Smooth muscle cell of the brain vasculature (primary cell): ENCODE measurements around the gene ENPP1.
"Not testable (repeated sequence)": the region's sequence is repeated elsewhere in the genome, so short reads cannot be mapped to it uniquely, and the experiment has no call there.

Experiments used
- DNase-seq: peaks from one replicate; pipeline ENCODE4 v3.0.0-alpha.2; 2012; ENCODE audit warnings: low read depth, low spot score

ENPP1 gene

DNA sequence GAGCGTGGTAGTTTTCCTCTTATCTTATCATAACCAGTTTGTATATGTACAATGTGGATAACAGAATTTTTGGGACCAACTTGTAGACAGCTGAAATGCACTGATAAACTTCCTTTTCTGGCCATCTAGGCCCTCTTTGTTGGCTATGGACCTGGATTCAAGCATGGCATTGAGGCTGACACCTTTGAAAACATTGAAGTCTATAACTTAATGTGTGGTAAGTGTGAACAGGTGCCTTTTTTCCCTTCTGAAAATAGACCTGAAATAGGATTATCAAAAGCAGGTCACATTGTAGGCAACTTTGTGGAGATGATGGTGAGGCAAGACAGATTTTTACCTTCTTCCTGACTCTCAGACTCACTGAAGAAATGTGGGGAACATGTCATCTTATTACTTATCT is 67.8 kb downstream of the ENPP1 start:
- no peak for DNase-seq

DNA sequence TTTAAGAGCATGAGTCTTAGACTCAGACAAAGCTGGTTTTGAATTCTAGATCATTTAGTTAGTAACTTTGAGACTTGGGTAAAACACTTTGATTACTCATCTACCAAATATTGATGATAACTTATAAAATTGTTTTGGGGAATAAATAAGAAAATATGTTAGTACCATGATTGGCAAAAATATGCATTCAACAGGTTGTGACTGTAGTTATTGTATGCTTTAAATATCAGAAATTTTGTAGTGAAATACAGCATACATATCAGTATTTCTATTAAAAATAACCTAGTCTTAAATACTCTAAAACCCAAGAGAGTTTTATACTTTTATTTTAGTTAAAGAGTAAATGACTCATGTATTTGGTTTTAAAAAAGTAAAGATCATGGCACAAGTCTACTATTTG is 68.7 kb downstream of the ENPP1 start:
- no peak for DNase-seq

DNA sequence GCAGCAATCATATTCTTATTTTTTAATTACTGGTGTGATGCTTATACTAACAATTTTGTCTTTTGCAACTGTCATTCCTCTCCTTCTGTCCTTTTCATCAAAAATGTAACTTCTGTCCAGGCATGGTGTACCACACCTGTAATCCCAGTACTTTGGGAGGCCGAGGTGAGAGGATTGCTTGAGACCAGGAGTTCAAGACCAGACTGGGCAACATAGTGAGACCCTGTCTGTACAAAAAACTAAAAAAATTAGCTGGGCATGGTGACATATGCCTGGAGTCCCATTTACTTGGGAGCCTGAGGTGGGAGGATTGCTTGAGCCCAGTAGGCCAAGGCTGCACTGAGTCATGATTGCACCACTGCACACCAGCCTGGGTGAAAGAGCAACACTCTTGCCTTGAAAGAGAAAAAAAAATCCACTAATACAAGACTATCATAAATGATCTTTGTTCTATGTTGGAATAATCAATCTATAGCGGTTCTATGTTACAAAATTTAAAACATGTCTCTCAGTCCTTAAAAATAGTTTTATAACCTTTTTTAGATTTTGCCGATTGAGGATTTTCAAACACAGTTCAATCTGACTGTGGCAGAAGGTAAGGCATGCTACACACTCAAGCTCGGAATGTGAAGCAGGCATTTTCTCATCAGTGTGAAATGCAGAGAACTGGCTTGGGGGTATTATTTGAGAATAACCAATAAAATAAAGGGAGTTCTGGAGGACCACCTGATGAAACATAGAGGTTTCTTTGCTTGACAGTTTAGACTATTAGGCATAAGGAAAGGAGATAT is 70.4 kb downstream of the ENPP1 start:
- DNase-seq = no peak

DNA sequence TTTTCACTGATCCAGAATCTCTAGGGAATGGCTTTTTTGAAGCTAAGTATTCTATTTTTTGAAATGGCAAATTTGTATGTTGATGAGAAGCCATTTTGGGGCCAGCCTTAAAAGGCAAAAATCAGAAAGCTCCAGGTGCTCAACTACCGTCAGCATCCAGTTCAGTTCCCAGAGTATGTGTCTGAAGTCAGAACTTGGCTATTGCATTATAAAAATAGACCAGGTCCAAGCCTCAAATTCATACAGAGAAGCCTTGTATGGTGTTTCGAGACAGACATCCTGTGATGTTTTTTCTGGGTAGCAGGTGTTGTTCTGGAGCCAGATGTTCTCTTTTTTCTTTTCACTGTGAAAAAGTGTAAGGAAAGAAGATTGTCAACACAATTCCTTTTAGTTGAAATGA is 75.2 kb downstream of the ENPP1 start:
- no peak for DNase-seq

DNA sequence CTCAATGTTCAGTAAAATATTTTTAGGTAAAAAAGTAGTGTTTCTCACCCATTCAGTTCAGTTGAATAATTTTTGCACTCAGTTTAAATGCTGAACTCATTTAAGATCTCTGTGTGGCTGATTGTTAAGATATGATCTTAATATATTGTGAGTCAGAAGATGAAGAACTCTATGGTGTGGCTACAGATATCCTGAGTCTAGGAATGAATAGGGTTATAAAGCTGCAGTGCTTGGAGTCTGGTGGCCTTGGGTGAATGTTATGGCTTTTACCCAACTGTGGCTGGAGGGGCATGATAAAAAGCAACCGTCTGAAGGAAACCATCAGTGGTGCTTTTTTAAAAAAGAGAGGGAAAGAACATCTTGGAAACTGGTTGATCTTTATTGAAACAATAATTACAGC is 77.4 kb downstream of the ENPP1 start:
- no peak for DNase-seq

DNA sequence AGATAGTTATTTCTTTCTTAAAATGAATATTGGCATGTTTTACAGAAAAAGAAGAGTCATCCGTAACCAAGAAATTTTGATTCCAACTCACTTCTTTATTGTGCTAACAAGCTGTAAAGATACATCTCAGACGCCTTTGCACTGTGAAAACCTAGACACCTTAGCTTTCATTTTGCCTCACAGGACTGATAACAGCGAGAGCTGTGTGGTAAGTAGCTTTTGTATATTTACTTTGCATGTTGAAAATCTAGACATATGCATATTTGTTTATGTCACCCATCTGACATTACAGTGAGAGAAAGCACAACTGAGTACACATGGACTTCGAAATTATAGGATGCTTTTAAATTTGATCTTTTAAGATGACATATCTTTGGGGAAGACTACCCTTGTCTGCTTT is 78.7 kb downstream of the ENPP1 start:
- DNase-seq = no peak

DNA sequence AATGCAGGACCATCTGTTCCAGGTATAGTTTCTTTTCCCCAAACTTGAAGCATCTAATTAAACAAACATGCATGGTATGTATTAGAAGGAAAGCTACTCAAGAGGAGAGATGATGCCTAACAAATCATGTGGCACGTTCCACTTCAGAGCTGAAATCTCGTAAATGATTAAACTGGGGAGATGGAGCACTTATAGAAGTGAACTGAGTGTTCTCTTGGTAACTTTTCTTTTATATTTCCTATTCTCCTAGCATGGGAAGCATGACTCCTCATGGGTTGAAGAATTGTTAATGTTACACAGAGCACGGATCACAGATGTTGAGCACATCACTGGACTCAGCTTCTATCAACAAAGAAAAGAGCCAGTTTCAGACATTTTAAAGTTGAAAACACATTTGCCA is 82.3 kb downstream of the ENPP1 start:
- no peak for DNase-seq

DNA sequence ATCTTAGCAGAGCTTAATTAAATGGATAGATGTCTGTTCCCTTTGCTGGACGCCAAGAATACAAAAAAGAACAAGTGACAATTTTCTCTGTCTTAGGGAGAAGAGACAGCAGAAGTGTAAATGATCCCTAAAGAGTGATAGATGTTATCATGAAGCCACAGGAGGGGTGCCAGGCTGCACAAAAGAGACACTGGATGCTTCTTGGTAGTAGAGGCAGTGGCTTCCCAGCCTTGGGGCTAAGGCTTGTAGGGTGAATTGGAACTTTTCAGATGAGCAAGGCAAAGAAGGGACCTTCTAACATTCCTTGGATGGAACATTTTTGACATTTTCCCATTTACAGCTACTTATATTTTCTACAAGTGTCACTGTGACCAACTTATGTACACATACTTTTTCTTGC is 85.4 kb downstream of the ENPP1 start:
- DNase-seq = no peak

DNA sequence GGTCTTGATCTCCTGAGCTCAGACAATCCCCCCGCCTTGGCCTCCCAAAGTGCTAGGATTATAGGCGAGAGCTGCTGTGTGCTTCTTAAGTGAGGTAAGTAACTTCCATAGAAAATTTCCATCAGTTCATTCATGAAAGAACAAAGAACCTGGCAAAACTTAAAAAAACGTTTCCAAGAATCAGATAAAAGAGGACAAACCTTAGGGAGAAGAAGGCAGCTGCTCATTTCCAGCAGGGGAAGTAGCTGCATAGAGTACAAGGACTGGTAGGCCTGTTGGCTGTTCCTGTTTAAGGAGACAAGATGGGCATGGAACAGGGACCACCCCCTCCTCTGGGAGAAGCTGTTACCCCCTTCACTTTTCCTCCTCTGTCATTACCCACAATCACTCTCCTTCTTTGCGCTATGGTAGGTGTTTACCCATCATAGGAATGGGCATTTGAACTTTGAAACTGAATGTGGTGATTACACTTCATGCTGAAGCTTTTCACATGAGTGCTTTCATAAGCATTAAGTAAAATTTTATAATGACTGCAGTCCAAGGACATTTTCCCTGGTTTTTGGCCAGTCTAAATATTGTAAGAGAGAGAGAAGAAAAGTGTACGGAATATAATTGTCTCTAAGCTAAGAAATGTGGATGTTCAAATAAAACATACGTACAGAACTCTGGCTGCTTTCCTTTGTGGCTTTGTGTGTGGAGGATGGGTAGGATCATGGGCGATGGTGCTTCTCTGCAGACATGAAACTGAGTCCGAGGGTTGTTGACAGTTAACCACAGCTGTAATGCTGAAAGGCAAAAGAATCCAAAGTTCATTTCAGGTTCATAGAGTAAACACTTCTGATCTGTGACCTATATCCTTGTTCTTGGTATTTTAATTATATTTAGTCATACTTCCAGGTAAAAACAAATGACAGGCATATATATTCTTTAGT is 86.9 kb downstream of the ENPP1 start:
- no peak for DNase-seq

DNA sequence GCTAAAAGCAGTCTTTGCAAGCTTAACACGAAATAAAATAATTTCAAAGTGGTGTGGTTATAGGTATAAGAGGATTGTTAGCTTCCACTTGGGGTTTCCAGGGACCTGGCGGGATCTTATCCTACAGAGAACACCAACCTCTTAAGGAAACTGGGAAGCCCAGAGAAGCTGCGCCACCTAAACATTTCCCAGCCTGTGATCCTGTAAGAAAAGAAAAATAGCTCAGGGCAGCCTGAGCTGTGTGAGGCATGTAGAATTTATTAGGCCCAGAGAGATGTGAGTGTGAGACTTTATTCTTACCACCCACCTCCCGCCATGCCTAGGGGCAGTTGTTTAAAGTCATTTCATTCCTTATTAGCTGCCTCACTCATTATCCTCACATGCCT is 89.2 kb downstream of the ENPP1 start:
- DNase-seq = no peak

DNA sequence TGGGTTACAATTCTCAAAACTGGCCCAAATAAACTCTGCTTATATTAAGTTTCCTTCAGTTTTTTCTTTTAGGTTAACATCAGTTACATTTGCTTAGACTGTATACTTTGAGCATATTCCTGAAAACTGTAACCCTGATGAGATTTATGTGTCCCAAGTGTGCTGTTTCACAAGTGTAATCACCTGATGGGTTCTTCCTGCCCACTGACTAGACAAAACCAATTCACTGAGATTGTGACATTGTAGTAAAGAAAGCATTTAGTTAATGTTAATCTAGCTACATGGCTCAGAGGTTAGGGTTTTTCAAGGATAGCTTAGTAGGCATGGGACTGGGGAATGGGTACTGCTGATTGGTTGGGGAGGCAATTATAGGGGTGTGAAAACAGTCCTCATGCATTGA is 89.8 kb downstream of the ENPP1 start:
- no peak for DNase-seq

DNA sequence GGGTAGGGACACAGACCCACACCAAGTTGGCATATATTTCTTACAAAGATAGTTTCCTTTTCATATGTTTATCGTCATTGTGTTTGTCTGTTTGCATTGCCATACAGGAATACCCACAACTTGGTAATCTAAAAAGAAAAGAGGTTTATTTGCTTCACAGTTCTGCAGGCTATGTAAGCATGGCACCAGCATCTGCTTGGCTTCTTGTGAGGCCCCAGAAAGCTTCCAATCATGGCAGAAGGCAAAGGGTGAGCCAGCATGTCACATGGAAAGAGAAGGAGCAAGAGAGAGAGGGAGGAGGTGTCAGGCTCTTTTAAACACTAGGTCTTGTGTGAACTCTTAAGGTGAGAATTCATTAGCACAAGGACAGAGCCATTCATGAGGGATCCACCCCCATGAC is 90.9 kb downstream of the ENPP1 start:
- no peak for DNase-seq

DNA sequence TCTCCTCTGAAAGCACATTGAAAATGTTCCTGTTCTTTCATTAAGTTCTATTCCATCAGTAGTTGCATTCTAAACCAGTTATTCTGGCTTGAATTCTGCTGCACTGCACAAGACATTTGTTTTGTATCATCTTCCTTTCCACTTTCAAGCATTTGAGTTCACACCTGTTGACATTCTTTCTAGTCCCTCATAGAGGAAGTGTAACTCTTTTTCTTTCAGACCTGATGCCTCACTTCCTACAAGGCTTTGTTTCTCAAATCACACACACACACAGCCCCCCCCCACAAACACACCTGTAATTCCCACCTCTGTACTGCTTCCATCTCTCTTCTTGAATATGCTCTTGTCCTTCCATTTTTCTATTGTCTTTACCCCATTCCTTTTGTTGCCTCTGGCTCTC is 92.4 kb downstream of the ENPP1 start:
- no peak for DNase-seq

DNA sequence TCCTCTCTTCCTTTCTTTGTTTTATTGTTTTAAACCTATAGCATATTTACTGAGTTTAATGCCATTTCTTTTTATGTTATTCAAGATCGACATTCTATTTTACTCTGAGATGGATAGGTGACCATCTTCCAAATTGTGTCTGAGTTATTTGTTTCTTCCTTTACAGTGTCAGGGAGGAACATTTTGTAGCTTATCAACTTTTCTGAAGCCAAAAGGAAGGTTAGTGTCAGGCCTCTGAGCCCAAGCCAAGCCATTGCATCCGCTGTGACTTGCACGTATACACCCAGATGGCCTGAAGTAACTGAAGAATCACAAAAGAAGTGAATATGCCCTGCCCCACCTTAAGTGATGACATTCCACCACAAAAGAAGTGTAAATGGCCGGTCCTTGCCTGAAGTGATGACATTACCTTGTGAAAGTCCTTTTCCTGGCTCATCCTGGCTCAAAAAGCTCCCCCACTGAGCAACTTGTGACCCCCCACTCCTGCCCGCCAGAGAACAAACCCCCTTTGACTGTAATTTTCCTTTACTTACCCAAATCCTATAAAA is 93.6 kb downstream of the ENPP1 start:
- not testable (repeated sequence) for DNase-seq

DNA sequence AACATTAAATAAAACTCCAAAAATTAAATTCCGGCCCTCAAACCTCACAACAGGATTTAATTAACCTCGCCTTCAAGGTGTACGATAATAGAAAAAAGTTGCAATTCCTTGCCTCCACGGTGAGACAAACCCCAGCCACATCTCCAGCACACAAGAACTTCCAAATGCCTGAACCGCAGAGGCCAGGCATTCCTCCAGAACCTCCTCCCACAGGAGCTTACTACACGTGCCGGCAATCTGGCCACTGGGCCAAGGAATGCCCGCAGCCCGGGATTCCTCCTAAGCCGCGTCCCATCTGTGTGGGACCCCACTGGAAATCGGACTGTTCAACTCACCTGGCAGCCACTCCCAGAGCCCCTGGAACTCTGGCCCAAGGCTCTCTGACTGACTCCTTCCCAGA is 95.9 kb downstream of the ENPP1 start:
- not testable (repeated sequence) for DNase-seq

DNA sequence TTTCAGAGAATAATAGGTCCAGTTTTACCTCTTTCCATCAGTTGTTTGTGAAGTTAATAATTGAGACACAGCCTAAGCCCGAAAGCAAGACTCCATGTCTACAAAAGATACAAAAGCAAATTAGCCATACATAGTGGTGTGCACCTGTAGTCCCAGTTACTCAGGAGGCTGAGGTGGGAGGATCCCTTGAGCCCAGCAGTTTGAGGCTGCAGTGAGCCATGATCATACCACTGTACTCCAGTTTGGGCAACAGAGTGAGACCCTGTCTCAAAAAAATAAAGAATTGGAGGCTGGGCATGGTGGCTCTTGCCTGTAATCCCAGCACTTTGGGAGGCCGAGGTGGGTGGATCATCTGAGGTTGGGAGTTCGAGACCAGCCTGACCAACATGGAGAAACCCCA is 101.0 kb downstream of the ENPP1 start:
- not testable (repeated sequence) for DNase-seq

DNA sequence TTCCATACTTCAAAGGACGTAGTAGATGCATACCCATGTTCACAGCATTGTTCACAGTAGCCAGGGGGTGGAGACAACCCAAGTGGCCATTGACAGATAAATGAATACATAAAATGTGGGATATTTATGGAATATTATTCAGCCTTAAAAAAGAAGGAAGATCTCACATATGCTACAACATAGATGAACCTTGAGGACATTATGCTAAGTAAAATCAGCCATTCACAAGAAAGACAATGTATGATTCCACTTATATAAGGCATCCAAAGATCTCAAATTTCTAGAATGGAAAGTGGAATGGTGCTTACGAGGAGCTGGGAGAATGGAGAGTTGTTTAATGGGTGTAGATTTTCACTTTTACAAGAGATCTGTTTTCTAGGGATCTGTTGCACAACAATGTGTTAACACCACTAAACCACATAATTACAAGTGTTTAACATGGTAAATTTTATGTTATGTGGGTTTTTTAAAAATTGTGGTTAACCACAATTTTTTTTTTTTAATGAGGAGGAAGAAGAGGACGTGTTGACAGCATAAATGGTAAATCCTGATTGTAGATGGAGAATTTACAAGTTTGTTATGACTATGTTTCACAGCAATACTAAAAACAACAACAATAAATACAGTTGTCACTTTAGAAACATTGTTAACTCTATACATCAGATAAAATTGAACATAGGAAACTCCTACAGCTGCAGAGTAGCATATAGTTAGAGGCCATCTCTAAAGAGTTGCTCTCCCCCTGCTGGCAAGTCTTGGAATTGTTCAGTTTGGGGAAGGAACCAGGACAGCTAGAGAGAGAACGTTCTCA is 101.8 kb downstream of the ENPP1 start:
- DNase-seq = peak; percentile 58

DNA sequence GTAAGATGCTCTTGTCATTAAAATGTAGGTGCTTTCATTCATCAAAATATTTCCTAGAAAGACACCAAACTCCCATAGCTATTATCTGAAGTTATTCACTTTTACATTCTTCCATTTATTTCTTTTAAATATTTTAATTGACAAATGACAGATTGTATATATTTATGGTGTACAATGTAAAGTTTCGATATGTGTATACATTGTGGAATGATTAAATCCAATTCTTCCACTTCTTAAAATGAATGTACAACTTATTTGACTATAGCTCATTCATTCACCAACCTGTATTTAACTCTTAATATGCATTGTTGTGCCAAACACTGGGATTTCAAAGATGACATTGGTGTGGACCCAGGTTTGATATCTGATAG is 102.4 kb downstream of the ENPP1 start:
- DNase-seq = no peak

DNA sequence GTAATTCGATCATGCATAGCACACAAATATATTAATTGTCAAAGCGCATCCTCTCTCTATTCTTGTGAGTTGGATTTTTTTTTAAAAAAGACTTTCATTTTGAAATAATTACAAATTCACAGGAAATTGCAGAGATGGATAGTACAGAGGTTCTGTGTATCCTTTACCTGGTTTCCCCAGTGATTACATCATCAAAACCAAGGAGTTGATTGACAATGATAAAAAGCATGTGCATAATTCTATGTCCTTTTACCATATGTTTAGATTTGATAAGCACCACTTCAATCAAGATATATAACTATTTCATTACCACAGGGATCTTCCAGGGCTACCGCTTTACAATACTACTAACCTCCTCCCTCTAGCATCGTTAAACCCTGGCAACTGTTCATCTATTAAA is 103.1 kb downstream of the ENPP1 start:
- DNase-seq = no peak

DNA sequence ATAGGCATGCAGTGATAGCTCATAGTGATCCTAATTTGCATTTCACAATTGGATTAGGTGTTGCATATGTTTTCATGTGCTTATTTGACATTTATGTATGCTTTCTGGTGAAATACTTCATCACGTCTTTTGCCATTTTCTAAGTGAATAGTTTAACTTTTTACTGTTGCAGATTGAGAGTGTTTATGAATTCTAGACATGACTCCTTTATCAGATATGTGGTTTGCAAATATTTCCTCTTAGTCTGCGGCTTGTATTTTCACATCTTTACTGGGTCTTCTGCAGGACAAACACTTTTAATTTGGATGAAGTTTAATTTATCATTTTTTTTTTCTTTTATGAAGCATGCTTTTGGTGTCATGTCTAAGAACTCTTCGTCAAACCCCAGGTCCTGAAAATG is 104.1 kb downstream of the ENPP1 start:
- no peak for DNase-seq

DNA sequence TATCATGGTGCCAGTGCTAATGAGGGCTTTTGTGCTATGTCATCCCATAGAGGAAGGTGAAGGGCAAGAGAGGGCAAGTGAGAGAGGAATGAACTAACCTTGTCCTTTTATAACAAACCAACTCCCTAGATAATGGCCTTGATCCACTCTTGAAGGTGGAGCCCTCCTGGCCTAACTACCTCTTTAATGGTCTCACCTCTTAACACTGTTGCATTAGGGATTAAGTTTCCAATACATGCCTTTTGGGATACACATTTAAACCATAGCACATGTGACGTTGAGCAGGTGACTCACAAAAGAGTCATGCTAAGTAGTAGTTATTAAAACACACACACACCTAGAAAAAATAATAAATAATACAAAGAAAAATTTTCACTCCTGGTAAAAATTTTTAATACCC is 106.4 kb downstream of the ENPP1 start:
- DNase-seq = no peak
